Measurements from ENCODE around the gene ABHD11.

DNA sequence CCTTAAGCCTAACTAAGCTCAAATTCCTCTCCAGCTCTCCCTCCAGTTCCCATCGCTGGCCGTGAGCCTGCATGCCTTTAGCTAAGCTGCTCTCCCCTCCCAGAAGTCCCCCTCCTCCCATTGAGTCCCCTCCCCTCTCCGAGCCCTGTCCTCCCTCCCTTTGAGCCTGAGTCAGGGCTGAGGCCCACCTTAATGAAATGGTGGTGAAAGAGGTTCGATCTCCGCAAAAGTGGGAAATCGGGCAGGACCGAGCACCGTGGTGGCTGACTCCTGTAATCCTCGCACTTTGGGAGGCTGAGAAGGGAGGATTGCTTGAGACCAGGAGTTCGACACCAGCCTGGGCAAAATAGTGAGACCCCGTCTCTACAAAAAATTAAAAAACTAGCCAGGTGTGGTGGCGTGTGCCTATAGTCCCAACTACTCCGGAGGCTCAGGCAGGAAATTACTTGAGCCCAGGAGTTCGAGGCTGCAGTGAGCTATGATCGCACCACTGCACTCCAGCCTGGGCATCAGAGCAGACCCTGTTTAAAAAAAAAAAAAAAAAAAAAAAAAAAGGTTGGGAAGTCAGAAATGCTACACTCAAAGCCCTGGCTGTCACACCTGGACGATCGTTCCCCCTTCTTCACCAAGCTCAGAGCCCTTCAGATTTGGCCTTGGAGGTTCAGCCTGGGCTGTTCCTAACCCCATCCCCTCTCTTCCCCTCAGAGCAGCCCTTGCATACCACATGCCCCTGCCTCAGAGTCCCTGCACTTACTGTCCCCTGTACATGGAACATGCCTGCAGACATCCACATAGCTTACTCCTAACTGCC is 32.5 kb upstream of the ABHD11 start:
- TF ChIP-seq TAF1 (IDR thresholded peaks at IDR 0.05; ENCODE audit: borderline replicate concordance, low read depth, low read length) (no peak), POLR2A (IDR thresholded peaks at IDR 0.05; ENCODE audit: low read depth, low read length) (no peak), POLR2AphosphoS5 (IDR thresholded peaks at IDR 0.05; ENCODE audit: low read depth, low read length) (no peak)
